ENCODE data around the gene ADAM19.

Gene ADAM19

GRCh38 chr5:157469073-157469472, 106.5 kb downstream of the ADAM19 start:
- DNase-seq (ENCODE audit: low read depth in 2 of 2, low spot score in 1 of 2) = no peak

GRCh38 chr5:157468293-157468965, 107.1 kb downstream of the ADAM19 start:
- DNase-seq (ENCODE audit: low read depth in 2 of 2, low spot score in 1 of 2) = no peak

GRCh38 chr5:157464519-157465171, 110.9 kb downstream of the ADAM19 start:
- peak; percentile 6 to 15 for DNase-seq (ENCODE audit: low read depth in 2 of 2, low spot score in 1 of 2)

GRCh38 chr5:157463621-157464518, 111.7 kb downstream of the ADAM19 start:
- DNase-seq (ENCODE audit: low read depth in 2 of 2, low spot score in 1 of 2) = no peak

- DNase-seq (ENCODE audit: low read depth in 2 of 2, low spot score in 1 of 2) = no peak
These were observed 112.5 kb downstream of the ADAM19 start for GRCh38 chr5:157463081-157463480.

- no peak for DNase-seq (ENCODE audit: low read depth in 2 of 2, low spot score in 1 of 2)
These were observed 114.4 kb downstream of the ADAM19 start for GRCh38 chr5:157460921-157461792.

GRCh38 chr5:157459715-157460599, 115.6 kb downstream of the ADAM19 start, which contains the start of gene NIPAL4:
Gene NIPAL4 (plus strand): TSS chr5:157460213. CDS start chr5:157460321, 108 bp downstream.
- DNase-seq (ENCODE audit: low read depth in 2 of 2, low spot score in 1 of 2) = peak in 1 of 2 donors; percentile 18

GRCh38 chr5:157458835-157459234, 116.7 kb downstream of the ADAM19 start:
- no peak for DNase-seq (ENCODE audit: low read depth in 2 of 2, low spot score in 1 of 2)

- no peak for DNase-seq (ENCODE audit: low read depth in 2 of 2, low spot score in 1 of 2)
These were observed 118.2 kb downstream of the ADAM19 start for GRCh38 chr5:157457391-157457790.

- no peak for DNase-seq (ENCODE audit: low read depth in 2 of 2, low spot score in 1 of 2)
These were observed 119.3 kb downstream of the ADAM19 start for GRCh38 chr5:157456301-157456700.

- DNase-seq (ENCODE audit: low read depth in 2 of 2, low spot score in 1 of 2) = no peak
These were observed 120.5 kb downstream of the ADAM19 start for GRCh38 chr5:157455057-157455456.

- no peak for DNase-seq (ENCODE audit: low read depth in 2 of 2, low spot score in 1 of 2)
These were observed 121.3 kb downstream of the ADAM19 start for GRCh38 chr5:157454273-157454672.

- no peak for DNase-seq (ENCODE audit: low read depth in 2 of 2, low spot score in 1 of 2)
These were observed 123.8 kb downstream of the ADAM19 start for GRCh38 chr5:157451806-157452205.

- no peak for DNase-seq (ENCODE audit: low read depth in 2 of 2, low spot score in 1 of 2)
These were observed 125.6 kb downstream of the ADAM19 start for GRCh38 chr5:157450024-157450423.

GRCh38 chr5:157449011-157449723, 126.4 kb downstream of the ADAM19 start:
- DNase-seq (ENCODE audit: low read depth in 2 of 2, low spot score in 1 of 2) = no peak

GRCh38 chr5:157447201-157447637, 128.4 kb downstream of the ADAM19 start:
- DNase-seq (ENCODE audit: low read depth in 2 of 2, low spot score in 1 of 2) = no peak

GRCh38 chr5:157446412-157446935, 129.1 kb downstream of the ADAM19 start:
- no peak for DNase-seq (ENCODE audit: low read depth in 2 of 2, low spot score in 1 of 2)

- DNase-seq (ENCODE audit: low read depth in 2 of 2, low spot score in 1 of 2) = no peak
These were observed 129.7 kb downstream of the ADAM19 start for GRCh38 chr5:157445745-157446411.
